RCC 7860 (cell line): ENCODE measurements around the gene HBE1.
A peak's percentile ranks its signal among the peaks of the same experiment; 100 is the strongest.

Source experiments
- DNase-seq: peaks from one replicate; pipeline ENCODE4 v3.0.0-alpha.2; 2015; ENCODE audit warnings: low spot score
- FAIRE-seq: peaks from 2 replicates; lab custom pipeline; 2012; peaks lifted over from hg19 to GRCh38; lab: Jason Lieb, UNC

HBE1 gene

DNA sequence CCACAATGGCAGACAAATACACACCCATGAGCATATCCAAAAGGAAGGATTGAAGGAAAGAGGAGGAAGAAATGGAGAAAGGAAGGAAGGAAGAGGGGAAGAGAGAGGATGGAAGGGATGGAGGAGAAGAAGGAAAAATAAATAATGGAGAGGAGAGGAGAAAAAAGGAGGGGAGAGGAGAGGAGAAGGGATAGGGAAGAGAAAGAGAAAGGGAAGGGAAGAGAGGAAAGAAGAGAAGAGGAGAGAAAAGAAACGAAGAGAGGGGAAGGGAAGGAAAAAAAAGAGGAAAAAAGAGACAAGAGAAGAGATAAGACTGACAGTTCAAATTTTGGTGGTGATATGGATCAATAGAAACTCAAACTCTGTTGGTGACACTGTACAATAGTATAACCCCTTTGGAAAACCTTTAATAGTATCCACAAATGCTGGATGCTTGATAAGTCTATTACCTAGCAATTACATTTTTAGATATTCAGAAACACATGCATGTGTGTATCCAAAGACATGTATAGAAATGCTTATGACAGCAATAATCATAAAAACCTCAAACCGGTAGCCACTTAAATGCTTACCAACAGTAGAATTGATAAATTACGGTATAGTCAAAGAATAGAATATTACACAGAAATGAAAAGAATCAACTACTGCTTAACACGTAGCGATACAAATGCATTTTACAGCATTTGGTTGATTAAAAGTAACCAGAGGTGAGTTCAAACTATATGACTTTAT, 34.2 kb downstream of the HBE1 start:
- no peak for FAIRE-seq

DNA sequence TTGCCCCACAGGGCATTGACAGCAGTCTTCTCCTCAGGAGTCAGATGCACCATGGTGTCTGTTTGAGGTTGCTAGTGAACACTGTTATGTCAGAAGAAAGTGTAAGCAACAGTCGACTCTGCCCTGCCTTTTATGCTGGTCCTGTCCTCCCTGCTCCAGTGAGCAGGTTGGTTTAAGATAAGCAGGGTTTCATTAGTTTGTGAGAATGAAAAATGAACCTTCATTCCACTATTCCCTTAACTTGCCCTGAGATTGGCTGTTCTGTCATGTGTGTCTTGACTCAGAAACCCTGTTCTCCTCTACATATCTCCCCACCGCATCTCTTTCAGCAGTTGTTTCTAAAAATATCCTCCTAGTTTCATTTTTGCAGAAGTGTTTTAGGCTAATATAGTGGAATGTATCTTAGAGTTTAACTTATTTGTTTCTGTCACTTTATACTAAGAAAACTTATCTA, 35.3 kb downstream of the HBE1 start, which contains the start of gene HBD:
Gene HBD, minus strand, starts transcription at position 103 of the 454 bp plus-strand sequence. Its CDS starts 50 bp downstream, at position 53.
- no peak for FAIRE-seq
- DNase-seq: peak; percentile 9

More for the DNA sequence above, 34.2 kb downstream of the HBE1 start:
- DNase-seq: no peak

DNA sequence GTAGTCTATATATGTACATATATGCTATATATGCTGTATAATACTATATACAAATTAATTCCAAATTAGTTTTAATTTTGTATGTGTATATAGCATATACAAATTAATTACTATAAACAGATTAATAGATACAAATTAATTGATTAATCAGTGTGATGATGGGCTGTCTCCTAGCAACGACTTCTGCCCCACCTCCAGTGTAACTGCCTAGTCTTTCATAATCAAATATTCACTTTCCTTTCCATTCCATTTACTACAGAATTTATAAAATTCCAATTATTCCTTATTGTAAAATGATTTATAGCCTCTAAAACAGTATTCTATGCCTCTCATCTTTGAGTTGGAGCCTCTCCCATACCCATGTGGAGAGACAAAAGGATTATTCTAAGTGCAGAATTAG, 36.4 kb downstream of the HBE1 start:
- no peak for DNase-seq
- no peak for FAIRE-seq

DNA sequence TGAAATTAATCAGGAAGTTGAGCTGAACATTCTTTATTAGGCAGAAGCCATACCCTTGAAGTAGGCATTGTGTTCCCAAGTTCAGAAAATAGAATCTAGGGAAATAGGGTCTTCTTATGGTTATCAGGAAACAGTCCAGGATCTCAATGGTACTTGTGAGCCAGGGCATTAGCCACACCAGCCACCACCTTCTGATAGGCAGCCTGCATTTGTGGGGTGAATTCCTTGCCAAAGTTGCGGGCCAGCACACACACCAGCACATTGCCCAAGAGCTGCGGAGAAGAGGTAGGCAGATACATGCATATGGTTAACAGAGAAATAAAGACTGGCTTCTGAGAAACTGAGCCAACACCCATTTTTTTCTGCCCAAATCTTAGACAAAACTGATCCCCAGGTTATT, 36.9 kb downstream of the HBE1 start:
- FAIRE-seq: no peak
- DNase-seq: no peak

DNA sequence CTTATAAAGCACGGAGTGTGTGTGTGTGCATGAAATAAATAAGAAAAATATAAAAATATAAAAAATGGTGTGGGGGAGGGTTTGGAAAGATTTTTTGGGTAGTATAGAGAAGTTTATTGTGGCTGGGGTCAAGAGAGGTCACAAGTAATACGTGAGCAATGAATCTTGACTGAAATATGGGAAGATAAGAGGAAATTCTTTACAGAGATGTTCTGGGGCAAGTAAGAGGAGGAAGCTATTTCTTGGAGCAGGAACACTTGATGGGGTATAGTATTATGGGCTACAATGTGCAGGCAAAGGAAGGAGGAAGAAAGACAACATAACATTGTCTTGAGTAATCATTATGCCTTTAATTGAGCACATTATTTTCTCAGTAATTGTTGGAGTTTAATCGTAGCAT, 37.6 kb downstream of the HBE1 start:
- FAIRE-seq (no peak), DNase-seq (no peak)

DNA sequence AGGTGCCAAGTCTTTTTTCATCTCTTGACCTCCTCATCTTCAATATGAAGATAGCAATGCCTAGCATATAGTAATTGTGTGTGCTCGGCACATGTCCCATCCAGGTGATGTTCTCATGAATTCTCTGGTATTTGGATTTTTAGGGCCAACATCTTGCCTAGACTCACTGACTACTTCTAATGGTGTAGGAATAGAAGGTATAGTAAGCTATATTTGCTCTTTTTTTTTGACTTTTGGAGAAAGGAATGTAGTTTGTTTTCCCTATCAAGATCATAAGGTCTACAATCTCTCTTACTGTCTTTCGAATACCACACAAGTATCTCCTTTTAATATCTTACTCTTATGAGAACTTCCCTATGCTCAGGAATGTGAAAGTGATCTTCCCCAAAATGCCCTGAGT, 38.6 kb downstream of the HBE1 start:
- FAIRE-seq: no peak

DNA sequence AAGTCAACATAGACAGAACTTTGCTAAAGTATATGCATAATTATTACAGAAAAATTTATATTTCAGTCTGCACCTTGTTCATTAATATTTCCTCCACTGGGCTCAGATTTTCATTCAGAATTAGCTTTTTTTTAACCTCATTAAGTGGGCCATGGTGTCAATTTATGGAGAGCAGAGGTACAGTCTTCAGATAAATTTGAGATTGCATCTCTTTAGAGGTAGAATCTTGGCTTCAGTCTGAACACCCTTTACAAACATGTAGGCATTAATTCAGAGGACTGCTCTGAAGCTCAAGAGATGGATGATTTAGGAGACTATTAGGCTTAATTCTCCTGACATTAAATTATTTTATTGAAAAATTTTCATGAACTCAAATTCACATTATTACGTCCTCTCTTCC, 39.5 kb downstream of the HBE1 start:
- FAIRE-seq (no peak), DNase-seq (no peak)

More for the DNA sequence above, 38.6 kb downstream of the HBE1 start:
- DNase-seq: no peak

DNA sequence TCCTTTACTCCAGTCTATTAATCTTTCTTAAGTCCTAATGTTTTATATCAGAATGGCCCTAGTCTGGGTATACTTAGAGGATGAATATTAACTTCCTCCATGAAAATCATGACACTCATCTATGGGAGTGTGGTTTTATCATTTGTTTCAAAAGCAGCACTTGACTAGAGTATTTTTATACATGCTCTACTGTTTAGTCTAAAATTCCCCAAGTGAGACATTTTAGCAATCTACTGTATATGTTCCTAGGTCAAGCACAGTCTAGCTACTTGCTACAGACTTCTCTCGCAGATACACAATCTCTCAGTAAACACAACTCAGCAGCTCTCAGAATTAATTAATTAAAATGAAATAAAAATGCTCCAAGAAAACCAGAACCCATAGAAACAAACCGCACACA, 39.9 kb downstream of the HBE1 start:
- FAIRE-seq (no peak), DNase-seq (no peak)

DNA sequence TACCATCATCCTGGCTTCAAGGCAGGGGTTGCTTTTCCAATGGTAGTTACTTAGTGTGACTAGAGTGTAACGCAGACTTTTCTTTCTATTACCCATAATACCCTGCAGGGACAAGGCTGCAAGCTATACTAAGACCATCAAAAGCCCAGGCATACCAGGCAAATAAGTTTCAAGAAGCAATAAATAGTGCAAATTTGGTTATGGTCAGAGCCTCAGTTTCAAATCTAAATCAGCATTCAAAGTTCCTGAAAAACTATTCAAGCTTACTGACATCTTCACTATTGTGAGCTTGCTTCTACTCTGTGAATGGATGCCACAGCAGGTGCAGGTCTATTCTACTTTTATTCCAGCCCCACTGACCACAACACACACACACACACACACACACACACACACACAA, 40.4 kb downstream of the HBE1 start:
- DNase-seq (no peak), FAIRE-seq (no peak)

DNA sequence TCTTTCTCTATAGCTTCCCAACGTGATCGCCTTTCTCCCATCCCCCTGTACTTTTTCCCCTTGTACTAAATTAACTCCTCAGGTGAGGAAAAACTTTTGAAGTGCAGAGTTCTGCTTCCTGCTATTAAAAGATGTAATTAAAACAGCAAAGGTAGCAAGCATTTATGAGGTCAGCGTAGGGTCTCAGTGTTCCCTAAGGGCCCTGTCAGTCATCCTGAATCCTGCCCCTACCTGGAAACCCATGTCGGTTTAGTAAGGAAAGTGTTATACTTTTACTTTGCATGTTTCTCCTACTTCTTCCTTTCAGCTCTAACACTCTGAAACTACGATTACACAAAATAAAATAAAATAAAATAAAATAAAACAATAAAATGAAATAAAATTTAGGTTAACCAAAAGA, 41.6 kb downstream of the HBE1 start:
- DNase-seq (no peak), FAIRE-seq (no peak)

DNA sequence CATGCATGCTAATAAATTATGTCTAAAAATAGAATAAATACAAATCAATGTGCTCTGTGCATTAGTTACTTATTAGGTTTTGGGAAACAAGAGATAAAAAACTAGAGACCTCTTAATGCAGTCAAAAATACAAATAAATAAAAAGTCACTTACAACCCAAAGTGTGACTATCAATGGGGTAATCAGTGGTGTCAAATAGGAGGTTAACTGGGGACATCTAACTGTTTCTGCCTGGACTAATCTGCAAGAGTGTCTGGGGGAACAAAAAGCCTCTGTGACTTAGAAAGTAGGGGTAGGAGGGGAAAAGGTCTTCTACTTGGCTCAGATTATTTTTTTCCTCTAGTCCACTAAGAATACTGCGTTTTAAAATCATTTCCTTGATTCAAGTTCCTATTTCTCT, 42.1 kb downstream of the HBE1 start:
- no peak for DNase-seq
- FAIRE-seq: no peak

DNA sequence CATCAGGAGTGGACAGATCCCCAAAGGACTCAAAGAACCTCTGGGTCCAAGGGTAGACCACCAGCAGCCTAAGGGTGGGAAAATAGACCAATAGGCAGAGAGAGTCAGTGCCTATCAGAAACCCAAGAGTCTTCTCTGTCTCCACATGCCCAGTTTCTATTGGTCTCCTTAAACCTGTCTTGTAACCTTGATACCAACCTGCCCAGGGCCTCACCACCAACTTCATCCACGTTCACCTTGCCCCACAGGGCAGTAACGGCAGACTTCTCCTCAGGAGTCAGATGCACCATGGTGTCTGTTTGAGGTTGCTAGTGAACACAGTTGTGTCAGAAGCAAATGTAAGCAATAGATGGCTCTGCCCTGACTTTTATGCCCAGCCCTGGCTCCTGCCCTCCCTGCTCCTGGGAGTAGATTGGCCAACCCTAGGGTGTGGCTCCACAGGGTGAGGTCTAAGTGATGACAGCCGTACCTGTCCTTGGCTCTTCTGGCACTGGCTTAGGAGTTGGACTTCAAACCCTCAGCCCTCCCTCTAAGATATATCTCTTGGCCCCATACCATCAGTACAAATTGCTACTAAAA, 42.9 kb downstream of the HBE1 start, which contains the start of gene HBB:
Gene HBB, minus strand, starts transcription at position 340 of the 579 bp plus-strand sequence. Its CDS starts 50 bp downstream, at position 290.
- no peak for DNase-seq
- FAIRE-seq: no peak

DNA sequence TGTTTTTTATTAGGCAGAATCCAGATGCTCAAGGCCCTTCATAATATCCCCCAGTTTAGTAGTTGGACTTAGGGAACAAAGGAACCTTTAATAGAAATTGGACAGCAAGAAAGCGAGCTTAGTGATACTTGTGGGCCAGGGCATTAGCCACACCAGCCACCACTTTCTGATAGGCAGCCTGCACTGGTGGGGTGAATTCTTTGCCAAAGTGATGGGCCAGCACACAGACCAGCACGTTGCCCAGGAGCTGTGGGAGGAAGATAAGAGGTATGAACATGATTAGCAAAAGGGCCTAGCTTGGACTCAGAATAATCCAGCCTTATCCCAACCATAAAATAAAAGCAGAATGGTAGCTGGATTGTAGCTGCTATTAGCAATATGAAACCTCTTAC, 44.3 kb downstream of the HBE1 start:
- FAIRE-seq (no peak), DNase-seq (no peak)

DNA sequence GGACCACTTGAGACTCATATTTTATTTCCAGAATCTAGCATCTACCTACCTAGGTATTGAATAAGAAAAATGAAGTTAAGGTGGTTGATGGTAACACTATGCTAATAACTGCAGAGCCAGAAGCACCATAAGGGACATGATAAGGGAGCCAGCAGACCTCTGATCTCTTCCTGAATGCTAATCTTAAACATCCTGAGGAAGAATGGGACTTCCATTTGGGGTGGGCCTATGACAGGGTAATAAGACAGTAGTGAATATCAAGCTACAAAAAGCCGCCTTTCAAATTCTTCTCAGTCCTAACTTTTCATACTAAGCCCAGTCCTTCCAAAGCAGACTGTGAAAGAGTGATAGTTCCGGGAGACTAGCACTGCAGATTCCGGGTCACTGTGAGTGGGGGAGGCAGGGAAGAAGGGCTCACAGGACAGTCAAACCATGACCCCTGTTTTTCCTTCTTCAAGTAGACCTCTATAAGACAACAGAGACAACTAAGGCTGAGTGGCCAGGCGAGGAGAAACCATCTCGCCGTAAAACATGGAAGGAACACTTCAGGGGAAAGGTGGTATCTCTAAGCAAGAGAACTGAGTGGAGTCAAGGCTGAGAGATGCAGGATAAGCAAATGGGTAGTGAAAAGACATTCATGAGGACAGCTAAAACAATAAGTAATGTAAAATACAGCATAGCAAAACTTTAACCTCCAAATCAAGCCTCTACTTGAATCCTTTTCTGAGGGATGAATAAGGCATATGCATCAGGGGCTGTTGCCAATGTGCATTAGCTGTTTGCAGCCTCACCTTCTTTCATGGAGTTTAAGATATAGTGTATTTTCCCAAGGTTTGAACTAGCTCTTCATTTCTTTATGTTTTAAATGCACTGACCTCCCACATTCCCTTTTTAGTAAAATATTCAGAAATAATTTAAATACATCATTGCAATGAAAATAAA, 44.9 kb downstream of the HBE1 start:
- DNase-seq (no peak), FAIRE-seq (no peak)

DNA sequence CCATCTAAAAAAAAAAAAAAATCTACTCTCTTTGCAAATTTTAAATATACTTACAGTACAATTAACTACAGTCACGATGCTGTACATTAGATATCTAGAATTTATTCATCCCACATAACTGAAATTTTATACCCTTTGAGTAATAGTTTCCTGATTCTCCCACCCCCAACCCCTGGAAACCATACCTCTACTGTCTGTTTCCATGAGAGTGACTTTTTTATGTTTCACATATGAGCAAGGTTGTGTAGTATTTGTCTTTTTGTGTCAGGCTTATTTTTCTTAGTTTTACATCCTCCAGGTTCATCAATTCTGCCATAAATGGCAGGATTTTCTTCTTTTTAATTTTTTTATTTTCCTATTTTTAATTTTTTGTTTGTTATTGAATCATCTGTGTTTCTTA, 46.1 kb downstream of the HBE1 start:
- FAIRE-seq (no peak), DNase-seq (no peak)

DNA sequence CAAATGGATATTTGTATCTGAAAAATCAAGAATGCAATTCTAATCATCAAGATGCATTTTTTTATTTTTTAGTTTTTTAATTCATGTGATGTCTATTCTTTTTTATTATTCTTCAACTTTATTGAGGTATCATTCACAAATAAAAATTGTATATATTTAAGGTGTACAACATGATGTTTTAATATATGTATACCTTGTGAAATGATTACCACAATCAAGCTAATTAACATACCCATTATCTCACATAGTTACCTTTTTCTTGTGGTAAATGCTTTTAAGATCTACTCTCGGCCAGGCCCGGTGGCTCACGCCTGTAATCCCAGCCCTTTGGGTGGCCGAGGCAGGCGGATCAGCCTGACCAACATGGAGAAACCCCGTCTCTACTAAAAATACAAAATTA, 46.6 kb downstream of the HBE1 start:
- DNase-seq (no peak), FAIRE-seq (no peak)
